Lung (tissue), 12 donors: ENCODE results near the gene GPX2. TPM values are rescaled to one million over a fixed set of nuclear protein-coding genes. Genes with fewer than 3 reads are reported as not detected.

Experiments
- ATAC-seq: fragments of 200-7000 bp; cut with Tn5 transposase; one replicate; pipeline ENCODE4 v1.9.1; 2020; ENCODE audit warnings: moderate number of reproducible peaks; ENCODE audit not compliant: insufficient read depth, low FRiP score
- DNase-seq, 3 donors: peaks; one replicate each; pipeline ENCODE4 v3.0.0-alpha.2; 2013 to 2017
- H3K27ac ChIP-seq, 2 donors: one replicate each; pipeline ENCODE4 v1.5.1; 2013; ENCODE audit warnings: mild to moderate bottlenecking in 2 of 2, moderate library complexity in 2 of 2, control low read depth in 1 of 2, inconsistent platforms in 1 of 2, low read depth in 1 of 2, low read length in 1 of 2
- H3K27me3 ChIP-seq, 3 donors: one replicate each; pipeline ENCODE4 v1.5.1; 2013; ENCODE audit warnings: low read length in 2 of 3; ENCODE audit not compliant: control insufficient read depth in 3 of 3, insufficient read depth in 3 of 3
- H3K36me3 ChIP-seq, 4 donors: one replicate each; pipeline ENCODE4 v1.5.1; 2013; ENCODE audit warnings: low read length in 4 of 4, mild to moderate bottlenecking in 1 of 4, moderate library complexity in 1 of 4; ENCODE audit not compliant: control insufficient read depth in 4 of 4, insufficient read depth in 4 of 4
- H3K4me1 ChIP-seq, 5 donors: one replicate each; pipeline ENCODE4 v1.5.1; 2013; ENCODE audit warnings: low read length in 5 of 5, mild to moderate bottlenecking in 2 of 5, moderate library complexity in 1 of 5; ENCODE audit not compliant: control insufficient read depth in 5 of 5, insufficient read depth in 5 of 5
- H3K4me3 ChIP-seq: one replicate; pipeline ENCODE4 v1.5.1; 2013; ENCODE audit warnings: mild to moderate bottlenecking, control low read depth, moderate library complexity
- H3K9ac ChIP-seq, 2 donors: one replicate each; pipeline ENCODE4 v1.5.1; 2013; ENCODE audit warnings: low read length in 2 of 2, control low read depth in 1 of 2; ENCODE audit not compliant: insufficient read depth in 1 of 2
- H3K9me3 ChIP-seq, 4 donors: one replicate each; pipeline ENCODE4 v1.5.1; 2013; ENCODE audit warnings: low read length in 3 of 4, mild to moderate bottlenecking in 1 of 4, moderate library complexity in 1 of 4; ENCODE audit not compliant: control insufficient read depth in 4 of 4, insufficient read depth in 3 of 4
- CTCF ChIP-seq: IDR thresholded peaks from 2 replicates; pipeline ENCODE4 v1.5.1; 2012; ENCODE audit warnings: mild to moderate bottlenecking; ENCODE audit errors: control extremely low read depth, extremely low read depth
- WGBS, 2 donors: extraction: QIAGEN DNeasy Blood & Tissue Kit; methylation state at CpG; one replicate each; pipeline ENCODE4 v1.1.7; 2013; 5-methylcytosine and 5-hydroxymethylcytosine counted together
- polyA plus RNA-seq, 2 donors: library from polyadenylated mRNA; stranded (reverse); fragments of 200-250 nt; gene quantifications; one replicate each; pipeline ENCODE4 v1.2.1, GENCODE V29; 2013
- total RNA-seq, 2 donors: library from RNA; depleted of rRNA in 1 of 2; stranded (reverse); fragments of >200 nt in 1 of 2; gene quantifications; one replicate each; pipeline ENCODE4 v1.2.1, GENCODE V29; 2014 to 2021
- donor health status: control.
- donor health status: control.
- donor health status: Bipolar disorder and iron deficiency.
- donor health status: healthy.
- donor health status: DM: yes; HTN: yes; CAD: no.

The GPX2 gene
- total and polyA plus RNA-seq, 4 donors = 2.9 to 11.3 (median 3.4) TPM; not detected in 1

GRCh38 chr14:64939817-64940190 lies 2.7 kb downstream of the GPX2 start:
- H3K9ac ChIP-seq = no peak overlapping the region

GRCh38 chr14:64938972-64939816 lies 3.4 kb downstream of the GPX2 start:
- H3K4me1 ChIP-seq = peaks cover 0 to 7% (median 0%) of the 10 kb centered on the region in 5 donors
- no peak overlapping the region for H3K9ac ChIP-seq
- ATAC-seq (no peak), DNase-seq (no peak)
- peaks cover 0 to 5% (median 0%) of the 10 kb centered on the region in 4 donors for H3K36me3 ChIP-seq
- H3K27ac ChIP-seq = no peak overlapping the region
- no peaks in the 10 kb centered on the region for H3K27me3 ChIP-seq
- TF ChIP-seq CTCF = no peak
- 95 to 97% methylated on average over 17 of the region's 17 CpGs for WGBS, 2 donors
- H3K9me3 ChIP-seq = no peaks in the 10 kb centered on the region
- no peak overlapping the region for H3K4me3 ChIP-seq

More at GRCh38 chr14:64939817-64940190, 2.7 kb downstream of the GPX2 start:
- Histone ChIP-seq H3K4me1 (peaks cover 0 to 4% (median 0%) of the 10 kb centered on the region in 5 donors), H3K36me3 (peaks cover 0 to 5% (median under 1%) of the 10 kb centered on the region in 4 donors), H3K27me3 (no peaks in the 10 kb centered on the region), H3K9me3 (no peaks in the 10 kb centered on the region), H3K27ac (no peak overlapping the region), H3K4me3 (no peak overlapping the region)
- DNase-seq (no peak), ATAC-seq (no peak)
- 81 to 90% methylated on average over 3 of the region's 3 CpGs for WGBS, 2 donors
- no peak for TF ChIP-seq CTCF

- TF ChIP-seq CTCF = no peak
- Histone ChIP-seq H3K27ac (no peak overlapping the region), H3K4me1 (peaks cover 0 to 7% (median 0%) of the 10 kb centered on the region in 5 donors), H3K4me3 (no peak overlapping the region), H3K9ac (no peak overlapping the region), H3K27me3 (no peaks in the 10 kb centered on the region), H3K36me3 (peaks cover 1 to 4% (median 2%) of the 10 kb centered on the region in 4 donors), H3K9me3 (no peaks in the 10 kb centered on the region)
- peak in 2 of 3 donors; percentile 16 to 18 for DNase-seq
- ATAC-seq = no peak
- 98 to 100% methylated on average over 1 of the region's 1 CpG for WGBS, 2 donors
Measured at GRCh38 chr14:64937821-64938193, 4.7 kb downstream of the GPX2 start.
